ENCODE results near the gene MYH15.

Gene MYH15

DNA sequence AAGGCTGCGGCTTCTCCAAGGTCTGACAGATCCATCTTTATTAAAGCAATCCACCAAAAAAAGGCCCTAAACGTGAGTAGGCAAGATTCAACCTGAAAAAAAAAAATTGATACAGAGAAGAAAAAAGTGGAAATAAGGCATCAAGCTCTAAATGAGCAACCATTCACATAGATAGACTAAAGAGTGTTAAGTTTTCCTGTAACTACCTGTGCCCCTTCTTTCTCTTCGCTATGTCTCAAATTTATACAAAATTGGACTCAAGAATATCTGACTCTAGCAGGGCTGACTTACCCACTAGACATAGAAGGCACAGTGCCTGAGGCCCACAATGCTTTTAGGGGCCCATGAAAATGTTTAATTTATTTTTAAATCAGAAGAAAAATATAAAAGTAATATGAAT, at the start of gene MYH15:
MYH15 (minus strand) TSS at position 101 of the 400 bp plus-strand sequence; CDS start at position 35, 66 bp downstream.
- DNase-seq: no peak

DNA sequence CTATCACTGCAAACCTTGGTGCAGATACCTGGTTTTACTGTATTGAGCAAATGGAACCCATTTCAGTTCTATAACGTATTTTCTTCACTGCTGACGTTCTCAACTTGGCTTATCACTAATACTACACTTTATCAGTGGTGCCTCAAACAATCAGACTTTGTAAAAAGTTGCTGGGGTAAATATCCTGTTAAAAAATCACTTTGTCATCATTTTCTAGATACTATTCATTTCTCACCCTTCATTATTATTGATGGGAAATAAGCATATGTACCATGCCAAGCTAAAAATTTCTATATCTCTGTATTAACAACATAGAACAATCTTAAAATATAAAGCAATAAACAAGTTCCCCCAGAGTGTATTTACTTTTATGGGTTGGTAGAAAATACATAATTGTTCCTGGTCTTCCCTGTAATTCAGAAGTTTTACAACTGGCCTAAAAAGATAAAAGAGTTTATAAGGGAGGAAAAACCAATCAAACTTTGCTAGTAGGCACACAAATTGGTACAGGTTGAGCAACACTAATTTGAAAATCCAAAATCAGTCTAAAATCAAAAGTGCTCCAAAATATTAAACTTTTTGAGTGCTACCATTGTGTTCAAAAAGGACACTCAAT, 45.7 kb upstream of the MYH15 start:
- DNase-seq: no peak

DNA sequence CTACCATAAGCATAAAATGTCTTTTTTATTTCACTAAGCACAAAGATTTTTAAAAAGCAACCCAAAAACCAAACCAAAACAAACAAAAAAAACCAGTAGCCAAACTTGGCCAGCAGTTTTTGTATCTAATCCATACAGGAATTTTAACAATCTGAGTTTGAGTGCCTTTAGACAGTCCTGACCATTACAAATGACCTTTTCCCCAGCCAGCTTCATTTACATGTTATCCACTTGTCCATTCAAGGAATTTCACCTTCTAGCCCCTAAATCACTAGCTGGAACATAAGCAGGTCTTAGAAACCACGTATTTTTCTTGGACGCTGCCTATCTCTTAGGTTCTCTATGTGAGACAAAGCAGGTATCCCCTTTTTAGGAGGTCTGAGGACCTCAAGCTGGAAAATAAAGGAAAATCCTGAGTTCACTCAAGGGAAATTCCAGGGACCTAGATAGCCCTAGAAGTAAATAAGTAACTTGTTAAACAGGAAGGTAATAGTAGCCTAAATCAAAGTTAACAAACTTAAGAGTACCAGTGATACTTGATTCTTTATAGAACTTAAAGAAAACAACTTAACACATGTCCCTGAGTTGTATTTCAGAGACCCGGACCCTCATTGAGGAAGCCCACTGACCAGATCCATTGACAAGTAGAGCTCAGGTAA, 44.6 kb upstream of the MYH15 start:
- DNase-seq: no peak

DNA sequence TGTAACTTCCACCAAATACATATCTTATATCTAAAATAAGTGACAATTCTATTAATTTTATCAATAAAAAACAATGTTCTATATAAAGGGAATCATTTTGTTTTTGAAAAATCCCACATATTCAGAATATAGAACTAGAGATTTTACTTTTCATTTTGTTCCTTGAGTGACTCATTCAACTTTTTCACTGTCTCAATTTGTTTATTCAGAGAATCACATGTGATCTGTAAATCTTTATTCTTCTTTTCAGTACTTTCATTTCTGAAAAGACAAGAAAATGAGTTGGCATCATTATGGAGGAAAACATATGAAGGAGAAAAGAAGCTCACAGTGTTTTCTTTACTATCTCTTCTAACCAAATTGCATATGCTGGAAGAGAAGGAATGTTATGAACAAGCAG, 43.8 kb upstream of the MYH15 start:
- no peak for DNase-seq

DNA sequence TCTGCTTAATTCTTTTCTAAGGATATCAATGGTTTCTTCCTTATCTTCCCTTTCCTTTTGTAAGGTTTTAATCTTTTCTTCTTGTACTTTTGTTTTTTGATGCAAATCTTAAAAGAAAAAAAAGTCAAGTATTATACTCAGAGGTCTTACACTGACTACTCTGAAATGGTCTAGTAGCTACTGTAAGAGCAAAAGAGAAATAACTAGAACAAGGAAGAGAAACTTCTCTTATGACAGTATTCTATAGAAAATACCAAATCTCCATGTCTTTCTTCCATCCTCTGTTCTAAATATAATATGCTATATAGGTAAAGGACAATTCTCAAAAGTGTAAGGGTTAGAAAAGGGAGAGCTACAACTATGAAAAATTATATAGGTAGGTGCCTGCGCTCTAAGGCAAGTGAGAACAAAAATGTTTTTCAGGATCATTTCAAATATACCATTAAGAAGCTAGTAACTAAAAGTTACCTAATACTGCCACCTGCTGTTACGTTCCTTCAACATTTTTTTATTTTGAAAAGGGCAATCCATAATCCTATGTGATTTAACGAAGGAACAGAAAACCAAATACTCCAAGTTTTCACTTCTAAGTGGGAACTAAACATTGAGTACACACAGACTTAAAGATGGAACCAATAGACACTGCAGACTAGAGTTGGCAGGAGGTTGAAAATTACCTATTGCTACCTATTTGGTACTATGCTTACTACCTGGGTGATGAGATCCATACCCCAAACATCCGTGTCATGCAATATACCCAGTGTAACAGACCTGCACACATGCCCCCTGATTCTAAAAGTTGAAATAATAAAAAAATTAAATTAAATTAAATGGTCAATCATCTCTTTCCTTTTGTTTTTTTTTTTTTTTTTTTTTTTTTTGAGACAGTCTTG, 42.1 kb upstream of the MYH15 start:
- DNase-seq: no peak

DNA sequence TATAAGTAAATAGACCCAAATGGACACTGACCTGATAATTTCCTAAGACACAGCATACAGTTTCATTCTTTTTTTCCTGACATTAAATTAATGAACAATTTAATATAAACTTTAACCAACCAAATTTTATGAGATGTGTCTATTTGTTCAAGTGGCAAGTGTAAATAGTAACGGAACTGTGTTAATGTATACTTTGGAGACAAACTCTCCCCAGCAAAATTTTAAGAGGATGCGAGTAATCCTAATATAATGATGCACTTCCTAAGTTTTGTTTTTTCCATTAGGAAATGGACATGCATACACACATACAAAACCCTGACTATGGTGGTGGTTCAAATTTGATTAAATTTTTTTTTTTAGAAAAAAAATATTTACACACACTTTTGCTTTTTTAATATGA, 38.5 kb upstream of the MYH15 start:
- no peak for DNase-seq

DNA sequence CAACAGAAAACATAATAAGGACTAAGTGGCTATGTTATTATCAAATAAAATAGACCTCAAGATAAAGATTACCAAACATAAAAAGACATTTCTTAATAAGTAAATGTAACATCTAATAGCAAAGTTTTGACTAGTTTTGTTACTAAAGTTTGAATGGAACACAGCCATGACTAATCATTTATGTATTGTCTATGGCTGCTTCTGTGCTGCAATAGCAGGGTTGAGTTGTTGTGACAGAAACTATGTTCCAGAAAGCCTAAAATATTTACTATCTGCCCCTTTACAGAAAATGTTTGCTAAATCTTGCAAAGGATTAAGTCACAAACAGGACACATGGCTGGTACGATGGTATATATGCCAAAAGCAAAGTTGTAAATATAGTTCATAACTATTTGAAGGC, 37.9 kb upstream of the MYH15 start:
- no peak for DNase-seq

DNA sequence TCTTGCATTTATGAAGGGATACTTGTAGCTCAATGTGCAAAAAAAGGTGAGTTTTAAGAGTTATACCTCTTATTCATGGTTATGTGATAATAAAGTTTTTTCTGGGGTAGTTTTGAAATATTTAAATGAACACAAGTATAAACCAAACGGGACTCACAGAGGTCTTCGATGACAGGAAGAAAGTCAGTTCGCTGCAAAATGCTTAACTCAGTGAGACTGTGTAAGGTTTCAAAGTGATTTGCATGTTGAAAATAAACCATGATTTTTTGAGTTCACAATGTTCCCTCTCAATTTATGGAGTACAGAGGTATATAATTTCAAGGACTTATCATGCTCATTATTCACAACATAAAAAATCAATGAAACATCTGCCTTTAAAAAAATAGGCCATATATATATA, 36.3 kb upstream of the MYH15 start:
- DNase-seq: no peak

DNA sequence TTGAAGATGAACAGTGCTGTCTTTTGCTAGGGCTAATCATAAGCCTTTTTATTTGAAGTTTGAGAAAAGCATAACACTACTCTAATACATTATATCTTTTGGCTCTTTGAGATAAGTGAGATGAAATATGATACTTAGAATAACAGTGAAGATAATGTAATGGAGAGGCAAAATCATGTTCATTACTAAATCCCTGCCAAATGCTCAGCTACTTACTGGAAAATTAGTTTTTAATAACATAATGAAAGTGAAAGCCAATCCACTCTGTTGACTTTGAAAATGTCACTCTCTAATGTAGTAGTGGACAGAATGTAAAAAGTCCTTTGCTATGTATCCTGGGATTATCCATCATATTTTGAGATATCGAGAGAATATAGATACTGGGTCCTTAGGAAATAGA, 35.9 kb upstream of the MYH15 start:
- DNase-seq: no peak

DNA sequence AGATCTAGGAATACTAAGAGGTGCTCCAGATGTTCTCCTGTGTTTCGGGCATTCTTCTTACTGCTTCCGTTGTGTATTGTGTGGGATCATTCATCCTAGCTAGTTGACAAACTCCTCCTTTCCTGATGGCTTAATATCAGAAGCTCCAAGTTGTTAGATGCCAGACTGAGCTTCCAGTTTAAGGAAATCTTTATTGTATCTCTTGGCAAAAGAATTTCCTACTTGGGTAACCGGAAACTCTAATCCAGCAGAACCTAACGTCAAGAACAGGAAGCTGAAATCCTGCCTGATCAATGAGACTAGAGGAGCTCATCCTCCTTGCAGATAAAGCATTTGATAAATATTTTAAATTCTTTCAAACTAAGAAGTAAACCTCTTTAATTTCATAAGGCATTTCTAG, 27.7 kb upstream of the MYH15 start:
- no peak for DNase-seq

DNA sequence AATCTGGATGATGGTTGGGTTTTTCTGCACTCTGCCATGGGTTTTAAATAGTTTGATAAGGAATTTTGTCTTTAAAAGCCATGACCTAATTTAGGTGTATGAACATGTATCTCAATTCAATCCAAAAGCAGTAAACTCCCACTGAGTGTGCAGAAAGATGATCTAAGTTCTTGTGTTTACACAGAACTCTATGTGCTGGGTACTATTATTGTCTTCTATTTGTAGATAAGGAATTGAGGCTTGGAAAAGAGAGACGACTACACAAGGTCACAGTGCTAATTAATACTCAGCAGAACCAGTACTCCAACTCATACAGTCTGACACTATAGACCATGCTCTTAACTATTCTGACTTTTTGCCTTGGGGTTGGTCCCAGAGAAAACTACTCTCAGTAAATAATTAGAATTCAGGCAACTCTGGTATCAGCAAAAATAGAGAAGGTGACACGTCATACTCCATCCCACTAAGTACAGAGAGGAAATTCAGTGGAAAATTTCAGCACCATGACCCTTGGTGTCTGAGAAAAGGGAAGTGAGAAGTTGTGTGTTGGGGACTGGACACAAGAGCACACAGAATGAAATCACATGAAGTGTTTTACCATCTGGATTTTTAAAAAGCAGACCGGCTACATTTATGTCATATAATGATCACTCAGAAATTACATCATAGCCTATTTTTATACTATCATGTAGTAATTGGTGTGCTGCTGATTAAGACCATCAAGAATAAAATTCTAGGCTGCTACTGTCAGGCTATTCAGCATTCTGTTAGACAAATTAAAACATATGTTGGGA, 18.3 kb upstream of the MYH15 start:
- no peak for DNase-seq

DNA sequence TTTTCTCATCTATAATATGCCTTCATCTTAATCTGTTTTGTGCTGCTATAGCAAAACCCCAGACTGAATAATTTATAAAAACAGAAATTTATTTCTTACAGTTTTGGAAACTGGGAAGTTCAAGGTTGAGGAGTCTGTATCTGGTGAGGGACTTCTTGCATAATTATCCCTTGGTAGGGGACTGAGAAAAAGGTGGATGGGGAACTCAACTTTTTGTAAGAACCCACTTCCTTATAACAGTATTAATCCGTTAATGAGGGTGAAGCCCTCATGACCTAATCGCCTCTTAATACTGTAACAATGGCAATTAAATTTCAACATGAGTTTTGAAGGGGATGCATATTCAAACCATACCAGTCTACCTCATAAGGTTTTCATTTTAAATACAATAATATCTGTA, 17.4 kb upstream of the MYH15 start:
- no peak for DNase-seq

DNA sequence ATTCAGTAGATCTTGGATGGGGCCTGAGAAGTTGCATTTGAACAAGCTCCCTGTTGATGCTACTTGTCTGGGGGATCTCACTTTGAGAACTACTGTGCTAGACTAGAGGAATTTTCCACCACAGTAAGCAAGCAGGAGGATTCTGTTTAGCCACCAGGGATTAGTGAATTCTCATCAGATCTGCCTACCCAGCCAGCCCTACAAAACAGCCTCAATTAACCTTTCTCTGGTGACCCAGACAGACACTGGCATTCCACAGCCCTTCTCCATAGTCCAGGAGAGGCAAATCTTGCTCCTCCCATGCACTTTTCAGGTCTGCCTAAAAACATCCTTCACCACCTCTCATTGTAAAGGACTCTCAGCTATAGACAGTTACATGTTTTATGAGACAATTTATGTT, 16.7 kb upstream of the MYH15 start:
- DNase-seq: no peak

DNA sequence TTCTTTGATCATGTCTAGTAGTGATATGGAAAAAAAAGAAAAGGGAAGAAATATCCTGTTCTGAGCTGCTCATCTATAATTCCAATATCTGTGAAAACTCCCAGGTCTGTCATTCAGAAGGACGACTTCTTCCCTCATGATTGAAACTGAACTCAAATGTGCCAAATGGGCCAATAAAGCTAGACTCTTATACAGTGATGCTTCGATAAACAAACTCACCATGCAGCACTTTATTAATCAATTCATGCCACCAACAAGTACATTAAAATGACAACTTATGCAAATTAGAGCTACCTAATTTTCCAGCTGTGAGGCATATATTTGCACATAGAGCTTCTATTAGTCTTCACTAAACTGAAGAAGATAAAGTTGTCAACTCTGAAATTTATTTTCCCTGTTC, 15.6 kb upstream of the MYH15 start:
- no peak for DNase-seq

DNA sequence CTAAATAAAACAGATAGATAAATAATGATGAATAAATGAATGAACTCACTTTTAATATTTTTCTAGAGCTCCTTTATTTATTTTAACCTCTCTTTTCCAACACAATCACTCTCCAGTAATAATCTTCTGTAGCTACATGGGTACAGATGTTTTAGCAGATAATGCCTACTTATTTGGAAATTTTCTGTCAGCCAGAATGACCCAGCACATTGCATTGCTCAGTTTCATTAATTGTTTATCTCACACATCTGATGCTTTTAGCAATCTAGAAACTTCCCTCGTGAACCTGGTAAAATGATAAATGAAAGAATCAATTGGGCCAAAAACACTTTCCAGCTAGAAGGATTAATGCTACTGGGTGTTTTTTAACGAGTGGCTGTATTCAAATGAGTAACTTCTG, 14.9 kb upstream of the MYH15 start:
- no peak for DNase-seq

DNA sequence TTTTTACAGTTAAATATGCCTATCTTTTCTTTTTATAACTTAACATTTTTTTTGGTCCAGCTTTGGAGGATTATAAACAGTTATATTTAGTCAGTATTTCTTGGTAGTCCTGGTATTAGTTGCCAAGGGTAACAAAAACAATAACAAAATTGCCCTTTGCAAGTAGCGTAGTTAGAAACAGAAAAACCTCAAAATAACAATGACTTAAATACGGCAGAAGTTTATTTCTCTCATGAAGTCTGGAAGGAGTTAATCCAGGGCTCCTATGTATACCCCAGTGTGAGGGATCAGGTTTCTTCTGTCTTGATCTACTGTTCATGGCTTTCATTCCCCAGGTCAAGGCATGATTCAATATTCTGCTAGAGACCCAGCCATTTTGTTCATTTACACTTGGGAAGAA, 14.1 kb upstream of the MYH15 start:
- no peak for DNase-seq

DNA sequence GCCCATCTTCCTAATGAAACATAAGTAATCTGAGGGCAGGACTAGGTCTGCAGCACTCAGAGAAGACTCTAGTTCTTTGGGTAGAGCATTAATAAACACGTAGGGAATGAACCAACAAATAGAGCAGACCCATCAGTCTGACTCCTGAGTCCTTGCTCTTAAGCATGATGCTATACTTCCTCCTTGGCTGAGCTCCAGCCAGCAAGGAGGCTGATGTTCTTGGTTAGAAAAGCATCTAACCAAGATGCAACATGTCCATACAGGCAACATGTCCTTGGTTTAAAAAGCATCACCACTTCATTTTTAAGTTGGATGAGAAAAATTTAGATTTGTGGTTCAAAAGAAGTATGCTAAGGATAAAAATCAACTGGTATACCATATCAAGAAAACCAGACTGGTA, 8.5 kb upstream of the MYH15 start:
- no peak for DNase-seq

DNA sequence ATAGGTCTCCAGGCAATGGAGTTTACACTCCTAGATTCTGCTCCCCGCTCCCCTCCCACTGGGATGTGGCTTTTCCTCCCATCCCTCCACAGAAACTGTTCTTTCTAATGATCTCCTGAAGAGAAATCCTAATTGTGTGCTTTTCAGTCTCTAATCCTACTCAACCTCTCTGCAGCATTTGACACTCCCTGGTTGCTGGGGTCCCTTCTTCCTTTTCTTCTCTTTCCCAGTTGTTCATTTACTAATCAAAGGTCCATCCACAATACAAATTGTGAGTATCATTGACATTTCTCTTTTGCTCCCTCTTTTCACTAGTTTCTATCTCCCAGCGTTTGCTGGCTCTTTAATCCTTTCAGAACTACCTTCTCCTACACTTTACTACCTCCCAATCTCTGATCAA, 6.5 kb upstream of the MYH15 start:
- no peak for DNase-seq

DNA sequence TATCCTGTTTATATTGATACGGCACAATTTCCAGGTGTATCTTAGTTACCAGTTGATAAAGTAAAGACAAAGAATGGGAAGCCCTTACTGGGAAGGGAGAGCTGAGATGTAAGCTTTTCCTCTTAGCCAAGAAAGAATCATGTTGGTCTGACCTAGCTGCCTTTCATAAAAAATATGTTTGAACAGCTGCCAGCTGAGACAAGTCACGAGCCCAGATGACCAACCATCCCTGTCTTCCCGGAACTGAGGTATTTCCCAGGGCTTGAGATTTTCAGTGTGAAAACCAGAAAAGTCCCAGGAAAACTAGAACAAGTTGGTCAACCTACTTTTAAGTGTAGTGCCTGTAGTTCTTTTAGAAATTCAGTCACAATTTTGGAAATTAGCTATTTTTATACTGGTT, 3.6 kb upstream of the MYH15 start:
- DNase-seq: no peak

DNA sequence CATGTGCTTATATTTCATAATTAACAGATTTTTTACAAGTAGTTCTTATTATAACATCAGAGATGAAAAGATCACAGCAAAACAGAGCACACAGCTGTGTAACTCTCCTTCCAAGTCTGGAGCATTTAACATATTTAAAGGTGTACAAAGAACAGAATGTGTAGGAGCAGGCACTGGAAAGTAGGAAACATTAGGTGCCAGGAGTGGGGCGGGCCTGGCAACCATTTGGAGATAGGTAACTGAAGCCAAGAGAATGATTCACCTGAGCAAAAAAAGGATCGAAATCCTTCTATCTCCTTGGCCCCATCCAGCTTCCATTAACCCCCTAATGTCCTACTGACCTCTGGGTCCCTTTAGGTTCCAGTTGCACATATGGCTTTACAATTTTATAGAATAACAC, 2.3 kb upstream of the MYH15 start:
- no peak for DNase-seq

DNA sequence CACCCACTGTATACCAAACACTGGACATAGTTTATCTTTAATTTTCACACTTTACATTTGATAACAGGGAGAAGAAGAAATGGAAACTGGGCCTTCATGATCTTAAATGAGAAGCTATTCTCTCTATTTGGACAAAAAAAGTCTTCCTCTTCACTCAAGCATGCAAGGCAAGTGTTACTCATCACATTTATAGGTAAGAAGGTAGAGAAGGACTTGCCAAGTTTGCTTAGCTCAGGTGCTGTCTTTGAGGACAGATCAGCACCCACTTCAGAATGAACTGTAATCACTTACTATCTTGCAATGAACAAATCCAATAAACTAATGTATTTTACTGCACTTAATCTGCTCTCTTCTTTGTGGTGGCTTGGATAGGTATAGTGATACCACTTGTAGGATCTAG, 1.1 kb upstream of the MYH15 start:
- DNase-seq: no peak

DNA sequence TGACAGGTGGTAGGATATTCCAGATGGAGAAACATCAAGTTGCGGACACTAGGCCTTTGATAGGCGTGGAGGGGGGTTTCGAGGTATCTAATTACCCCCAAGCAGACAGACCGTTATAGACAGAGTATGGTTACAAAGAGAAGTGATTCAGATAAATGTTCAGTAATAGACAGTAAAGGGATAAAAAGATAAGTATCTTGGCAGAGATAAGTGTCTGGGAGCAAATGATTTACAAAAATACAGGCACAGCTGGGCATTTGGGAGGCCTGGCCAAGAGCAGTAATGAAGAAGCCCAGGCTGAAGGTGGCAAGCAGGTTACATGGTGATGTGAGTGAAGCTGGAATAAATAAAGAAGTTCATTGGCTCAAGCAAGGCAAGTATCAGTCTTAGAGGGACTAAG, 659 bp upstream of the MYH15 start:
- no peak for DNase-seq

DNA sequence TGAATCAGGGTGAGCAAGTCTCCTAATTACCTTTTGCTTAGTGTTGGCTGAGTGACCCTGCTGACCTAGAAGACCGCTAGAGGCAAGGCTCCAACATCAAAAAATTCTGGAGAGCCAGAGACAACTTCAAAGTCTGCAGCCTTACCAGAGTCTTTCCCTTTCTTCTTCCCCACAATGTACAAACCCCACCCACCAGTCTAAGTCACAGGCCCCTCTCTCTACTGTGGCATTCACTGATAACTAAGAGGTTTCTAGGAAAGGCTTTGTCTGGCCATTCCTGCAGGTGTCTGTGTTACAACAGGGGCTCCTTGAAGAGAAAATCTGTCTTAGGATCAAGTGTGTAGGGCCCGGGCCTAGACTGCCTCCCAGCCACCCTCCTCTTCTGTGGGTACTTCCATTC, 525 bp downstream of the MYH15 start:
- DNase-seq: no peak

Measured in activated CD8-positive, alpha-beta memory T cell treated with anti-CD3 and anti-CD28 coated beads for 24 hours (primary cell).